Lung (tissue), 12 donors: ENCODE measurements around the gene PICK1. TPM values are rescaled to one million over a fixed set of nuclear protein-coding genes. Genes with fewer than 3 reads are reported as not detected.

ENCODE experiments used
- ATAC-seq: fragments of 200-7000 bp; cut with Tn5 transposase; one replicate; pipeline ENCODE4 v1.9.1; 2020; ENCODE audit warnings: moderate number of reproducible peaks; ENCODE audit not compliant: insufficient read depth, low FRiP score
- DNase-seq, 3 donors: peaks; one replicate each; pipeline ENCODE4 v3.0.0-alpha.2; 2013 to 2017
- H3K27ac ChIP-seq, 2 donors: one replicate each; pipeline ENCODE4 v1.5.1; 2013; ENCODE audit warnings: mild to moderate bottlenecking in 2 of 2, moderate library complexity in 2 of 2, control low read depth in 1 of 2, inconsistent platforms in 1 of 2, low read depth in 1 of 2, low read length in 1 of 2
- H3K27me3 ChIP-seq, 3 donors: one replicate each; pipeline ENCODE4 v1.5.1; 2013; ENCODE audit warnings: low read length in 2 of 3; ENCODE audit not compliant: control insufficient read depth in 3 of 3, insufficient read depth in 3 of 3
- H3K36me3 ChIP-seq, 4 donors: one replicate each; pipeline ENCODE4 v1.5.1; 2013; ENCODE audit warnings: low read length in 4 of 4, mild to moderate bottlenecking in 1 of 4, moderate library complexity in 1 of 4; ENCODE audit not compliant: control insufficient read depth in 4 of 4, insufficient read depth in 4 of 4
- H3K4me1 ChIP-seq, 5 donors: one replicate each; pipeline ENCODE4 v1.5.1; 2013; ENCODE audit warnings: low read length in 5 of 5, mild to moderate bottlenecking in 2 of 5, moderate library complexity in 1 of 5; ENCODE audit not compliant: control insufficient read depth in 5 of 5, insufficient read depth in 5 of 5
- H3K4me3 ChIP-seq: one replicate; pipeline ENCODE4 v1.5.1; 2013; ENCODE audit warnings: mild to moderate bottlenecking, control low read depth, moderate library complexity
- H3K9ac ChIP-seq, 2 donors: one replicate each; pipeline ENCODE4 v1.5.1; 2013; ENCODE audit warnings: low read length in 2 of 2, control low read depth in 1 of 2; ENCODE audit not compliant: insufficient read depth in 1 of 2
- H3K9me3 ChIP-seq, 4 donors: one replicate each; pipeline ENCODE4 v1.5.1; 2013; ENCODE audit warnings: low read length in 3 of 4, mild to moderate bottlenecking in 1 of 4, moderate library complexity in 1 of 4; ENCODE audit not compliant: control insufficient read depth in 4 of 4, insufficient read depth in 3 of 4
- WGBS, 2 donors: extraction: QIAGEN DNeasy Blood & Tissue Kit; methylation state at CpG; one replicate each; pipeline ENCODE4 v1.1.7; 2013; 5-methylcytosine and 5-hydroxymethylcytosine counted together
- polyA plus RNA-seq, 2 donors: library from polyadenylated mRNA; stranded (reverse); fragments of 200-250 nt; gene quantifications; one replicate each; pipeline ENCODE4 v1.2.1, GENCODE V29; 2013
- total RNA-seq, 2 donors: library from RNA; depleted of rRNA in 1 of 2; stranded (reverse); fragments of >200 nt in 1 of 2; gene quantifications; one replicate each; pipeline ENCODE4 v1.2.1, GENCODE V29; 2014 to 2021
- TF ChIP-seq, protein P1 (sequence below): IDR thresholded peaks from 2 replicates; pipeline ENCODE4 v1.5.1; 2012; ENCODE audit warnings: mild to moderate bottlenecking; ENCODE audit errors: control extremely low read depth, extremely low read depth
- donor health status: control.
- donor health status: control.
- donor health status: Bipolar disorder and iron deficiency.
- donor health status: healthy.
- donor health status: DM: yes; HTN: yes; CAD: no.

Gene PICK1
- total and polyA plus RNA-seq, 4 donors = 32.4 to 45.6 (median 37.3) TPM

- ATAC-seq = no peak
- Histone ChIP-seq H3K9me3 (no peaks in the 10 kb centered on the region), H3K27me3 (no peaks in the 10 kb centered on the region), H3K36me3 (peaks cover 0 to 44% (median 8%) of the 10 kb centered on the region in 4 donors), H3K4me1 (no peaks in the 10 kb centered on the region), H3K4me3 (no peak overlapping the region), H3K9ac (no peak overlapping the region), H3K27ac (no peak overlapping the region)
- WGBS, 2 donors = 93 to 94% methylated on average over 47 of the region's 47 CpGs
- TF ChIP-seq, protein P1, sequence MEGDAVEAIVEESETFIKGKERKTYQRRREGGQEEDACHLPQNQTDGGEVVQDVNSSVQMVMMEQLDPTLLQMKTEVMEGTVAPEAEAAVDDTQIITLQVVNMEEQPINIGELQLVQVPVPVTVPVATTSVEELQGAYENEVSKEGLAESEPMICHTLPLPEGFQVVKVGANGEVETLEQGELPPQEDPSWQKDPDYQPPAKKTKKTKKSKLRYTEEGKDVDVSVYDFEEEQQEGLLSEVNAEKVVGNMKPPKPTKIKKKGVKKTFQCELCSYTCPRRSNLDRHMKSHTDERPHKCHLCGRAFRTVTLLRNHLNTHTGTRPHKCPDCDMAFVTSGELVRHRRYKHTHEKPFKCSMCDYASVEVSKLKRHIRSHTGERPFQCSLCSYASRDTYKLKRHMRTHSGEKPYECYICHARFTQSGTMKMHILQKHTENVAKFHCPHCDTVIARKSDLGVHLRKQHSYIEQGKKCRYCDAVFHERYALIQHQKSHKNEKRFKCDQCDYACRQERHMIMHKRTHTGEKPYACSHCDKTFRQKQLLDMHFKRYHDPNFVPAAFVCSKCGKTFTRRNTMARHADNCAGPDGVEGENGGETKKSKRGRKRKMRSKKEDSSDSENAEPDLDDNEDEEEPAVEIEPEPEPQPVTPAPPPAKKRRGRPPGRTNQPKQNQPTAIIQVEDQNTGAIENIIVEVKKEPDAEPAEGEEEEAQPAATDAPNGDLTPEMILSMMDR = no peak
- DNase-seq = peak; percentile 36 to 60 (median 53)
Observed at GRCh38 chr22:38074181-38075104, 17.2 kb downstream of the PICK1 start.

- no peaks in the 10 kb centered on the region for H3K4me1 ChIP-seq
- no peaks in the 10 kb centered on the region for H3K9me3 ChIP-seq
- no peak overlapping the region for H3K27ac ChIP-seq
- DNase-seq = no peak
- H3K27me3 ChIP-seq = no peaks in the 10 kb centered on the region
- TF ChIP-seq, protein P1 = no peak
- H3K9ac ChIP-seq = no peak overlapping the region
- WGBS, 2 donors = 91 to 96% methylated on average over 29 to 32 of the region's 32 CpGs
- no peak overlapping the region for H3K4me3 ChIP-seq
- no peak for ATAC-seq
- peaks cover 0 to 37% (median 8%) of the 10 kb centered on the region in 4 donors for H3K36me3 ChIP-seq
Observed at GRCh38 chr22:38075105-38075825, 18.1 kb downstream of the PICK1 start.

DNA sequence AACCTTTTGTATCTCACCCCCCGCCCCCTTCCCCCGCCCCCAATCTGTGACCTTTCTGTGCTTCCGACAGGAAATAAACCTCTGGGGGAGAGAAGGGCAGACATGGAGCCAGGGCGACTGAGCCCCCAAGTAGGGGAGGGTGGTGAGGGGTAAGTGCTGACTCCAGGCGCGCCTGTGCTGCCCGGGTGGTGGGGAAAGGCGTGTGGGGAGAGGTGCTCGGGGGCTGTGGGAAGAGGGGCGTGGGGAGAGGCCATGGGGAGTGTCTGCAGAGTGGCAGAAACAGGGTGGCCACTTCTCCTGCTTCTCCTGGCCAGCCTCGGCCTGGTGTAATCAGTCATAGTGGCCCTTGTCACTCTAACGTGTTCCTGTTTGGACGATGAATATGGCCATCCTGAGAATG lies 18.8 kb downstream of the PICK1 start:
- WGBS, 2 donors = 88 to 91% methylated on average over 13 of the region's 13 CpGs
- H3K27ac ChIP-seq = no peak overlapping the region
- no peak overlapping the region for H3K9ac ChIP-seq
- TF ChIP-seq, protein P1 = no peak
- H3K4me1 ChIP-seq = peaks cover 0 to 4% (median 0%) of the 10 kb centered on the region in 5 donors
- no peak overlapping the region for H3K4me3 ChIP-seq
- H3K9me3 ChIP-seq = peaks cover 0 to 3% (median 0%) of the 10 kb centered on the region in 4 donors
- no peak for ATAC-seq
- peaks cover 0 to 37% (median 8%) of the 10 kb centered on the region in 4 donors for H3K36me3 ChIP-seq
- peaks cover 0 to 3% (median 0%) of the 10 kb centered on the region in 3 donors for H3K27me3 ChIP-seq
- no peak for DNase-seq
